Kasumi-1 (cell line): ENCODE results near the gene PSEN2.
A peak's percentile ranks its signal among the peaks of the same experiment; 100 is the strongest.
"Not testable (repeated sequence)": the region's sequence is repeated elsewhere in the genome, so short reads cannot be mapped to it uniquely, and the experiment has no call there.

Experiments
- DNase-seq, 2 experiments: peaks; one replicate each; lab custom pipeline; 2025; lab: John Stamatoyannopoulos, UW

Gene PSEN2

GRCh38 chr1:226916497-226916896 is 46.1 kb downstream of the PSEN2 start:
- DNase-seq = no peak

DNA sequence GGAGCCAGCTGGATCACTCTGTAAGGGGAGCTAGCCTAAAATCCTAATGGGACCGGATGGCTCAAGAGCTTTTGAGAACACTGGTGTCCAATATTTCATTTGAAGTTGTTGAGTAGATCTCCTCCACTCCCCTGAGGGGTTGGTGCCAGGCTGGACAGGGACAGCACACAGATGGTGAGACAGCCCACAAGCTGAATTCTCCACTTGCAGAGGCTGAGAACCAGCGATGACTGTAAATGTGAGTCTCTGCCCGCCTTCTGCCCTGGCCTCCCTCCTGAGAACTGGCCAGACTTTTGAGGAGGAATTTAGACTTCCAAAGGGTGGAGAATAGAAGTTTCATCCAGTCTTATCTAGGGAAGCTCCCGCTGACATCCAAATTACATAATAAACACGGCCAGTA is 49.2 kb downstream of the PSEN2 start:
- DNase-seq = no peak

GRCh38 chr1:226919995-226920394 is 49.6 kb downstream of the PSEN2 start:
- no peak for DNase-seq

GRCh38 chr1:226920446-226920894 is 50.1 kb downstream of the PSEN2 start:
- DNase-seq = no peak

DNA sequence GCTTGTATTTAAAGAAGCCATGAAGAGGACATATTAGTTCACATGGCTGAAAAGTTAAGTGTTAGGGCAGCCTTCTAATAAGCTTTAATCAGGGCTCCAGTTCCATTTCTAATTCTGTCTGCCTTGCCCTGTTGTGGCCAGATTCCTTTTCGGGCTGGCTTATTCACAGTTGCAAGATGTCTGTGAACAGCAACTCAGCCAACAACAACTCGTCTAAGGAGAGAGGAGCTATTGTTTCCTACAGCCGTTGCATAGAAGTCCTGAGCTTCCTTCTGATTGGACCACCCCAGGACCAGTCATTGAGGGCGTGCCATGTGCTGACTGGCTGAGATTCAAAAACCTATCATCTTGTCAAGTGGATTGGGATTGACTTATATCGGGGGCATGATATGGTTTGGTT is 51.1 kb downstream of the PSEN2 start:
- no peak for DNase-seq

DNA sequence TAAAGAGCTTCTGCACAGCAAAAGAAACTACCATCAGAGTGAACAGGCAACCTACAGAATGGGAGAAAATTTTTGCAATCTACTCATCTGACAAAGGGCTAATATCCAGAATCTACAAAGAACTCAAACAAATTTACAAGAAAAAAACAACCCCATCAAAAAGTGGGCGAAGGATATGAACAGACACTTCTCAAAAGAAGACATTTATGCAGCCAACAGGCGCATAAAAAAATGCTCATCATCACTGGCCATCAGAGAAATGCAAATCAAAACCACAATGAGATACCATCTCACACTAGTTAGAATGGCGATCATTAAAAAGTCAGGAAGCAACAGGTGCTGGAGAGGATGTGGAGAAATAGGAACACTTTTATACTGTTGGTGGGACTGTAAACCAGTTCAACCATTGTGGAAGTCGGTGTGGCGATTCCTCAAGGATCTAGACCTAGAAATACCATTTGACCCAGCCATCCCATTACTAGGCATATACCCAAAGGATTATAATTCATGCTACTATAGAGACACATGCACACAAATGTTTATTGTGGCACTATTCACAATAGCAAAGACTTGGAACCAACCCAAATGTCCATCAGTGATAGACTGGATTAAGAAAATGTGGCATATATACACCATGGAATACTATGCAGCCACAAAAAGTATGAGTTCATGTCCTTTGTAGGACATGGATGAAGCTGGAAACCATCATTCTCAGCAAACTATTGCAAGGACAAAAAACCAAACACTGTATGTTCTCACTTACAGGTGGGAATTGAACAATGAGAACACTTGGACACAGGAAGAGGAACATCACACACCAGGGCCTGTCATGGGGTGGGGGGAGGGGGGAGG is 59.1 kb downstream of the PSEN2 start:
- not testable (repeated sequence) for DNase-seq

- no peak for DNase-seq
Observed at GRCh38 chr1:226934483-226935237, 64.2 kb downstream of the PSEN2 start.

DNA sequence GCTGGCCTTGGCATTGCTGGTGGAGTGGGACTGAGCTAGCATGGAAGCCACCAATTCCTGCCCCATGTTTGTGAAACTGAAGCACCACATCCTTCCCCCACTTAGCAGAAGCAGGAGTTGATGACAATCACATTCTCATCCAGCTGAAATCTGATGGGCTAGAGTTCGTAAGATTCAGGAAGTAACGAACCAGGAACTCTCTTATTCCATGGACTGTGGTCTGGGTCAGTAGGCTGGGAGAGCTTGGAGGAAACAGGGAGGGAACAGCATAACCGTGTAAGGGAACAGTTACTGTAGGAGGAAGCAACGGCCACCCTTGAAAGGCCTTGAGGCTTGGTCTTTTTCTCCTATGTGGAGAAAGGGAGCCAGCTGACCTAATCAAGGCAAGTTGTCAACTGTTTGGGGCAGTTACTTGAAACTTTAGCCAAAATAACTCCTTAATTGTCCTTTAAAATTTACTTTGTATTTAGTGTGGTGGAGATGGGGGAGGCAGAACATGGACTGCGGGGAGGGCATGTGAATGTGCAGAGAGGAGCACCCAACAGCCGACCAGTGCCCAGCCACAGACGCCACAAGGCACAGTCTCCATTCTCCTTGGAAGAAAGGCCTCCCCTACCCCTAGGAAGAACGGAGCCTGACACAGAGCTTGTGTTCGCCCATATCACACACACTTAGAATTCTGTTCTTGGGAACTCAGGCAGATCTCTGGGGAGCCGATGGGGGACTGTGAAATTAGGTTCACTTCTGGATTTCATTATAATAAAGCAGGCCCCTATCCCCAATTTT is 67.7 kb downstream of the PSEN2 start:
- peak; percentile 45 to 76 for DNase-seq

DNA sequence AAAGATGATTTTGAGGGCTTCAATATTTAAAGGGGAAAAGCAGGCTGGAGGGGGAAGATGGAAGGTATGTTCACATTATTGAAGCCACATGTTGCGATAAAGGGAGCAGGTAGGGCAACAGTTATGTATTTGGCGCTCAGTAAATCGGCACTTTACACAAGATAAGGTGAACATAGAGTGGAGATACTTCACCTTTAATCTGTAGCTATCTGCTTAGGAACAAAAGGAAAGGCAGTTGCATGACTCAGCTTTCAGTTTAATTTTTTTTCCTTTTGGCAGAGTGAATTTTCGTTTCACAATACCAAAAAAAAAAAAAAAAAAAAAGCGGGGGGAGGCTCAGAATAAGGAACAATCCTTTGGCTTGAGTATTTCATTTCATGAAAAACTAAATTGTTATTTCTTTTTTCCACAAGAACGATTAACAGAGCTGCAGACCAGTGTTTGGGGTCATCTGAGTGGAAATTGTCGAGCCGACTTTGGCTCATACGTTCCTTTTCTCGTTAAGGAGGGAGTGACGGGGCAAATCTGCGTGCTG is 68.6 kb downstream of the PSEN2 start:
- peak in 1 of 2 experiments; percentile 40 for DNase-seq

GRCh38 chr1:226939438-226940028 is 69.1 kb downstream of the PSEN2 start:
- DNase-seq = peak; percentile 53 to 67

DNA sequence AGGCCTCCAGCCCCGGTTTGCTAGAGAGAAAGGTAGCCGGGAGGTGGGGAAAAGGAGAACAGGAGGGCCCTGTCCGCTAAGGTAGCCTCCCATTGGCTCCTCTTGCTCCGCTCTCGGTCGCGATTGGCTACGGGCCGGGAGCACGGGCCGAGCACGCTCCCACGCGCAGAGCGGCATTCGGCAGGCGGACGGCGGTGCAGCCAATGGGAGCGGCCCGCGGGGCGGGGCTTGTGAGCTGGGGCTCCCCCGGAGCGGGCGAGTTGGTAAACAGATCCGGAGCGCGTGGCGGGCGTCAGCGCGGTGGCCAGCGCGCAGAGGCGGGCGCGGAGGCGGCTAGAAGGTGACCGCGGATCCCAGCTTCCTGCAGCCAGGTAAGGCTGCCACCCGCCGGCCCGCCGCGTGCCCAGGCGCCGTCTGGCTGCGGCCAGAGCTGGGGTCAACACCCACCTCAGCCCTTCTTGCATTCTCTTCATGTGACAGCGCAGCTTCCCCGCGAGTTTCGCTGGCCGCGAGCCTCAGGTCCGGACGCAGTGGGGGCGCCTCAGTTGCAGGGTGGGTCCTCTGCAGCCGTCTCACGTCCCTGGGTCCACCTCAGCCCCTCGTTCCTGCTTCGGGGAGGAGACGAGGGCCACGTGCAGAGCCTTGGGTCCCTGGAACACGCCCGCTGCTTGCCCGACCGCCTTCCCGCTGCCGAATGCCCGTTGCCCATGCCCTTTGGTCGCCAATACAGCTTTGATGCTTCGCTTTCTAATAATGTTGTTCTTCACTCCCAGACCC is 69.8 kb downstream of the PSEN2 start, which contains the start of gene COQ8A:
Gene COQ8A (plus strand): TSS at position 266 of the 777 bp plus-strand sequence. CDS start 21,092 bp downstream, outside the sequence.
- peak; percentile 99 for DNase-seq

DNA sequence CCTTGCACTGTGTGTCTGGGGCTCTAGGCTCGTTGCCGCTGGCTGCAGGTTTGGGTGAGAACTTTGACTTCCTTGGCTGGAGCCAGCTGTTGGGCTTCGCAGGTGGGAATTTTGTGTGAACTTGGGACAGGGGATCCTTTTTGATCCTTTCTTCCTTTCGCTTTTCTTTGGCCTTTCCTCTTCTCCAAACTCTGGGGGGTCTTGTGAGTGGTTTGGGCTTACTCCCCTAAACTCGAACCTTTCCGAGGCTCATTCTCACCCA is 70.3 kb downstream of the PSEN2 start:
- no peak for DNase-seq

GRCh38 chr1:226942392-226942791 is 72.0 kb downstream of the PSEN2 start:
- no peak for DNase-seq

DNA sequence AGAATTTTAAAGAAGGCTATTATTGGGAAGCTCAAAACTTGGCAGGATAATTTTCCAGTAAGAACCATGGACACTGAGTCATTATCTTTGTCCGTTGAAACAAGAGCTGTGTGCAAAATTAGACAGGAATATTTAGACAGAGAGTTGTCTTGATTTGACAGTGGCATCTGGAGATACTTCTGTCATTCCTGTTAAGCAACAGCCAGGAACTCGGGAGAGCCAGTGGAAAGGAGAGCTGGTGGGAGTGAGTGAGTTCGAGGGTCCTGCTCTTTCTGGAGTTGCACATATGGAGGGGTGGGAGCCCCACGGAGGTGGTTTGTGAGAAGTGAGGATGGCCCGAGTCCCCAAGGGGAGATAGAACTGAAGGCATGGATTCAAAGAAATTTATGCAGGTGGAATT is 72.7 kb downstream of the PSEN2 start:
- no peak for DNase-seq

GRCh38 chr1:226943927-226944326 is 73.5 kb downstream of the PSEN2 start:
- no peak for DNase-seq

DNA sequence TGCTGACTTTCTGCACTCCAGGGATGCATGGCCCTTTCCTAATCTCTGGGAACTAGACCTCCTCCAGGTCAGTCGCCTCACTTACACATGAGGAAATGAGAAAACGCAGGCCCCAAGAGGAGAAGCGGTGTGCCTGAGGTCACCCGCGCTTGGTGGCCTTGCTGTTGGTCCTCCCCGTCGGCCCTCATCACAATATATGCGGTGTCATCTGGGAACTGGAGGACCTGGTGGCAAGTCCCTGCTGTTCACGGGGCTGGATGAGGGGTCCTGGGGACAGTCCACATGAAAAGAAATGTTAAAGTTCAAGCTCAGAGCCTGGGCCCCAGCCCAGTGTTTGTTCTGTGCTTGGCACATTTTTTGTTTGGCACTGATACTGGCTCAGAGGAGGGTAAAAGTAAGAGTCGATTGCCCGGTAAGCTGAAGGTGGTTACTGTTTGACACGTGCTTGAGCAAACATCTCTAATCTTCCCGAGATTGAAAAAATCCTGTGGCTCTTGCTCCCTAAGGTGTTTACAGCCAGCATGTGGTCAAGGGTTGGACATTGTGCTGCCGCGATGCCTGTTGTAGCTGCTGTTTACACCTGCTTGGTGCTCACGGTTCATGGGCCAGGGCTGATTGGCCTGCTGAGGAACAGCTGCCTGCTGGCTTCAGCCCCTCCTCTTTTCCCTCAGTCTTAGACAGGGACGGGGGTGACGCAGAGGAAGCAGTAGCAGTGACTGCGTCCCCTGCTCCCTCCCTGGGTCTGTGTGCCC is 74.9 kb downstream of the PSEN2 start:
- DNase-seq = no peak
